Uterus (tissue), 4 donors: ENCODE measurements around the gene DOK7. TPM values are rescaled to one million over a fixed set of nuclear protein-coding genes. Genes with fewer than 3 reads are reported as not detected.

Experiments used
- DNase-seq, 2 donors: peaks; one replicate each; pipeline ENCODE4 v3.0.0-alpha.2; 2019 to 2020
- H3K27ac ChIP-seq, 2 donors: fragments of 200-600 bp; sonication (generic); 1 replicate in 1 of 2; 2 replicates in 1 of 2; pipeline ENCODE4 v1.5.1; 2016 to 2018
- H3K27me3 ChIP-seq, 2 donors: fragments of 200-600 bp; sonication (generic); one replicate each; pipeline ENCODE4 v1.5.1; 2018 to 2019; ENCODE audit warnings: control low read depth in 1 of 2
- H3K36me3 ChIP-seq, 2 donors: fragments of 200-600 bp; sonication (generic); one replicate each; pipeline ENCODE4 v1.5.1; 2019; ENCODE audit warnings: control low read depth in 1 of 2
- H3K4me1 ChIP-seq, 2 donors: fragments of 200-600 bp; sonication (generic); one replicate each; pipeline ENCODE4 v1.5.1; 2018 to 2019; ENCODE audit warnings: control low read depth in 1 of 2
- H3K4me3 ChIP-seq, 2 donors: fragments of 200-600 bp; sonication (generic); 1 replicate in 1 of 2; 2 replicates in 1 of 2; pipeline ENCODE4 v1.5.1; 2018 to 2019; ENCODE audit warnings: mild to moderate bottlenecking in 1 of 2
- H3K9me3 ChIP-seq, 2 donors: fragments of 200-600 bp; sonication (generic); one replicate each; pipeline ENCODE4 v1.5.1; 2019; ENCODE audit warnings: control low read depth in 1 of 2
- CTCF ChIP-seq, 4 experiments: fragments of 200-600 bp in 2 of 4; fragments of 450-650 bp in 2 of 4; sonication (generic) in 2 of 4; IDR thresholded peaks; one replicate each; pipeline ENCODE4 v1.5.1; 2016 to 2019; ENCODE audit warnings: antibody characterized with exemption in 4 of 4, mild to moderate bottlenecking in 2 of 4, moderate library complexity in 1 of 4
- POLR2A ChIP-seq, 2 donors: fragments of 450-650 bp; IDR thresholded peaks; one replicate each; pipeline ENCODE4 v1.6.1; 2016; ENCODE audit warnings: antibody characterized with exemption in 2 of 2, mild to moderate bottlenecking in 1 of 2, moderate library complexity in 1 of 2
- intact Hi-C: fragments of 100-400 bp; cut with DNase I; formaldehyde crosslinking; loops from one replicate; pipeline ENCODE4 v1.15.1; 2023; ENCODE audit warnings: low total_unique reads
- total RNA-seq, 4 donors: library from RNA; depleted of rRNA in 3 of 4; stranded (reverse); fragments of >200 nt in 3 of 4; gene quantifications; one replicate each; pipeline versions ENCODE4 v1.1.0 to v1.2.4, GENCODE V29; 2014 to 2023
- donor health status: DM: yes; HTN: yes; CAD: no.

The DOK7 gene
- total RNA-seq, 4 donors from 2014 or later, result 0.26 to 3.9 (median 0.85) TPM; not detected in 1

- DNase-seq, result no peak
- TF ChIP-seq CTCF (IDR thresholded peaks at IDR 0.05), result no peak
- no peak for TF ChIP-seq POLR2A (IDR thresholded peaks at IDR 0.05)
- Histone ChIP-seq H3K27me3 (no peaks in the 10 kb centered on the region), H3K36me3 (no peaks in the 10 kb centered on the region), H3K27ac (no peak overlapping the region), H3K4me3 (no peak overlapping the region), H3K4me1 (no peaks in the 10 kb centered on the region), H3K9me3 (no peaks in the 10 kb centered on the region)
- intact Hi-C loops, result no loop called here
Observed at GRCh38 chr4:3499710-3500109, 36.6 kb downstream of the DOK7 start.

- Histone ChIP-seq H3K27me3 (no peaks in the 10 kb centered on the region), H3K9me3 (no peaks in the 10 kb centered on the region), H3K36me3 (no peaks in the 10 kb centered on the region), H3K4me1 (no peaks in the 10 kb centered on the region), H3K4me3 (no peak overlapping the region), H3K27ac (no peak overlapping the region)
- TF ChIP-seq CTCF (IDR thresholded peaks at IDR 0.05) (no peak), POLR2A (IDR thresholded peaks at IDR 0.05) (no peak)
- intact Hi-C loops, result no loop called here
- DNase-seq, result no peak
Observed at GRCh38 chr4:3500111-3500510, 37.0 kb downstream of the DOK7 start.

- DNase-seq, result no peak
- Histone ChIP-seq H3K4me1 (no peaks in the 10 kb centered on the region), H3K27me3 (no peaks in the 10 kb centered on the region), H3K36me3 (no peaks in the 10 kb centered on the region), H3K4me3 (no peak overlapping the region), H3K27ac (no peak overlapping the region), H3K9me3 (no peaks in the 10 kb centered on the region)
- intact Hi-C loops, result no loop called here
- TF ChIP-seq CTCF (IDR thresholded peaks at IDR 0.05) (no peak), POLR2A (IDR thresholded peaks at IDR 0.05) (no peak)
Observed at GRCh38 chr4:3500634-3501101, 37.6 kb downstream of the DOK7 start.

- no peak for DNase-seq
- no peak for TF ChIP-seq CTCF (IDR thresholded peaks at IDR 0.05)
- TF ChIP-seq POLR2A (IDR thresholded peaks at IDR 0.05), result no peak
- Histone ChIP-seq H3K36me3 (no peaks in the 10 kb centered on the region), H3K27me3 (no peaks in the 10 kb centered on the region), H3K9me3 (no peaks in the 10 kb centered on the region), H3K27ac (no peak overlapping the region), H3K4me1 (no peaks in the 10 kb centered on the region), H3K4me3 (no peak overlapping the region)
- intact Hi-C loops, result no loop called here
Observed at GRCh38 chr4:3501126-3501824, 38.2 kb downstream of the DOK7 start.

- DNase-seq, result no peak
- TF ChIP-seq CTCF (IDR thresholded peaks at IDR 0.05), result no peak
- TF ChIP-seq POLR2A (IDR thresholded peaks at IDR 0.05), result no peak
- Histone ChIP-seq H3K27ac (no peak overlapping the region), H3K4me3 (no peak overlapping the region), H3K9me3 (no peaks in the 10 kb centered on the region), H3K36me3 (no peaks in the 10 kb centered on the region), H3K27me3 (no peaks in the 10 kb centered on the region), H3K4me1 (no peaks in the 10 kb centered on the region)
- intact Hi-C loops, result no loop called here
Observed at GRCh38 chr4:3501825-3502425, 38.8 kb downstream of the DOK7 start.
